ENCODE data around the gene FKBP2. TPM values are rescaled to one million over a fixed set of nuclear protein-coding genes. Genes with fewer than 3 reads are reported as not detected.

Gene FKBP2
- total RNA-seq, 1 donor from 2014 or later: 30.6 TPM

GRCh38 chr11:64263021-64263946, 22.4 kb downstream of the FKBP2 start:
- H3K9me3 Mint-ChIP-seq: no peaks in the 10 kb centered on the region
- H3K27me3 Mint-ChIP-seq: no peaks in the 10 kb centered on the region
- H3K36me3 Mint-ChIP-seq (ENCODE audit: low read depth): peaks cover 28% of the 10 kb centered on the region
- H3K4me3 Mint-ChIP-seq: no peak overlapping the region
- intact Hi-C loops (cut with micrococcal nuclease): no loop called here
- DNase-seq: no peak
- H3K4me1 Mint-ChIP-seq: peaks cover 18% of the 10 kb centered on the region
- H3K27ac Mint-ChIP-seq: no peak overlapping the region

GRCh38 chr11:64263947-64264317, 23.0 kb downstream of the FKBP2 start:
- peaks cover 24% of the 10 kb centered on the region for H3K4me1 Mint-ChIP-seq
- no peak overlapping the region for H3K27ac Mint-ChIP-seq
- H3K9me3 Mint-ChIP-seq: no peaks in the 10 kb centered on the region
- peaks cover 27% of the 10 kb centered on the region for H3K36me3 Mint-ChIP-seq (ENCODE audit: low read depth)
- H3K4me3 Mint-ChIP-seq: no peak overlapping the region
- intact Hi-C loops (cut with micrococcal nuclease): no loop called here
- DNase-seq: no peak
- H3K27me3 Mint-ChIP-seq: no peaks in the 10 kb centered on the region

GRCh38 chr11:64264371-64264852, 23.5 kb downstream of the FKBP2 start:
- peaks cover 26% of the 10 kb centered on the region for H3K36me3 Mint-ChIP-seq (ENCODE audit: low read depth)
- H3K27me3 Mint-ChIP-seq: no peaks in the 10 kb centered on the region
- intact Hi-C loops (cut with micrococcal nuclease): no loop called here
- no peak for DNase-seq
- H3K9me3 Mint-ChIP-seq: no peaks in the 10 kb centered on the region
- H3K4me3 Mint-ChIP-seq: no peak overlapping the region
- no peak overlapping the region for H3K27ac Mint-ChIP-seq
- peaks cover 25% of the 10 kb centered on the region for H3K4me1 Mint-ChIP-seq

GRCh38 chr11:64265176-64266160, 24.6 kb downstream of the FKBP2 start:
- DNase-seq: no peak
- H3K4me1 Mint-ChIP-seq: peaks cover 19% of the 10 kb centered on the region
- no peak overlapping the region for H3K27ac Mint-ChIP-seq
- H3K27me3 Mint-ChIP-seq: no peaks in the 10 kb centered on the region
- H3K9me3 Mint-ChIP-seq: no peaks in the 10 kb centered on the region
- intact Hi-C loops (cut with micrococcal nuclease): no loop called here
- H3K36me3 Mint-ChIP-seq (ENCODE audit: low read depth): peaks cover 22% of the 10 kb centered on the region
- no peak overlapping the region for H3K4me3 Mint-ChIP-seq

GRCh38 chr11:64266339-64266738, 25.4 kb downstream of the FKBP2 start:
- no peak for DNase-seq
- Mint-ChIP-seq H3K27ac (peak overlapping the region; percentile 34), H3K4me3 (no peak overlapping the region), H3K36me3 (ENCODE audit: low read depth) (peaks cover 22% of the 10 kb centered on the region), H3K9me3 (no peaks in the 10 kb centered on the region), H3K4me1 (peaks cover 19% of the 10 kb centered on the region), H3K27me3 (no peaks in the 10 kb centered on the region)
- intact Hi-C loops (cut with micrococcal nuclease): no loop called here

GRCh38 chr11:64267207-64267945, 26.5 kb downstream of the FKBP2 start:
- H3K36me3 Mint-ChIP-seq (ENCODE audit: low read depth): peaks cover 19% of the 10 kb centered on the region
- H3K4me1 Mint-ChIP-seq: peaks cover 26% of the 10 kb centered on the region
- H3K4me3 Mint-ChIP-seq: peak overlapping the region; percentile 35
- no peak for DNase-seq
- peak overlapping the region; percentile 81 for H3K27ac Mint-ChIP-seq
- intact Hi-C loops (cut with micrococcal nuclease): no loop called here
- H3K9me3 Mint-ChIP-seq: no peaks in the 10 kb centered on the region
- H3K27me3 Mint-ChIP-seq: no peaks in the 10 kb centered on the region

- no peak for DNase-seq
- Mint-ChIP-seq H3K36me3 (ENCODE audit: low read depth) (peaks cover 14% of the 10 kb centered on the region), H3K4me3 (peak overlapping the region; percentile 96), H3K9me3 (no peaks in the 10 kb centered on the region), H3K4me1 (peaks cover 26% of the 10 kb centered on the region), H3K27me3 (no peaks in the 10 kb centered on the region), H3K27ac (peak overlapping the region; percentile 99)
- intact Hi-C loops (cut with micrococcal nuclease): loop anchor here (1.0 kb wide), 1 partner anchor 17 kb away; the partner anchor contains the start of gene PLCB3
Observed at GRCh38 chr11:64268025-64268892, 27.4 kb downstream of the FKBP2 start.

- intact Hi-C loops (cut with micrococcal nuclease): loop anchor here (1.0 kb wide), 3 partner anchors 18 to 48 kb away; partner anchors contain the start of genes PLCB3 and TRMT112
- peak overlapping the region; percentile 96 for H3K4me3 Mint-ChIP-seq
- peak; percentile 89 for DNase-seq
- no peaks in the 10 kb centered on the region for H3K9me3 Mint-ChIP-seq
- H3K36me3 Mint-ChIP-seq (ENCODE audit: low read depth): peaks cover 14% of the 10 kb centered on the region
- H3K27me3 Mint-ChIP-seq: no peaks in the 10 kb centered on the region
- peak overlapping the region; percentile 99 for H3K27ac Mint-ChIP-seq
- peaks cover 26% of the 10 kb centered on the region for H3K4me1 Mint-ChIP-seq
Observed at GRCh38 chr11:64268893-64269539, 28.1 kb downstream of the FKBP2 start.

- Mint-ChIP-seq H3K27ac (peak overlapping the region; percentile 99), H3K36me3 (ENCODE audit: low read depth) (peaks cover 14% of the 10 kb centered on the region), H3K4me3 (peak overlapping the region; percentile 96), H3K4me1 (peaks cover 26% of the 10 kb centered on the region), H3K27me3 (no peaks in the 10 kb centered on the region), H3K9me3 (no peaks in the 10 kb centered on the region)
- intact Hi-C loops (cut with micrococcal nuclease): loop anchor here (1.0 to 2.0 kb wide), 5 partner anchors 16 to 71 kb away; partner anchors contain the start of genes CCDC88B, ESRRA, GPR137 and TRMT112
- DNase-seq: peak; percentile 99
Observed at GRCh38 chr11:64269540-64270220, 28.8 kb downstream of the FKBP2 start.

- H3K9me3 Mint-ChIP-seq: no peaks in the 10 kb centered on the region
- H3K27me3 Mint-ChIP-seq: no peaks in the 10 kb centered on the region
- no peak for DNase-seq
- intact Hi-C loops (cut with micrococcal nuclease): no loop called here
- peaks cover 9% of the 10 kb centered on the region for H3K36me3 Mint-ChIP-seq (ENCODE audit: low read depth)
- H3K4me3 Mint-ChIP-seq: no peak overlapping the region
- no peak overlapping the region for H3K27ac Mint-ChIP-seq
- peaks cover 13% of the 10 kb centered on the region for H3K4me1 Mint-ChIP-seq
Observed at GRCh38 chr11:64275031-64275800, 34.3 kb downstream of the FKBP2 start.

GRCh38 chr11:64275841-64276240, 34.9 kb downstream of the FKBP2 start:
- peaks cover 11% of the 10 kb centered on the region for H3K4me1 Mint-ChIP-seq
- H3K4me3 Mint-ChIP-seq: no peak overlapping the region
- intact Hi-C loops (cut with micrococcal nuclease): no loop called here
- H3K9me3 Mint-ChIP-seq: no peaks in the 10 kb centered on the region
- DNase-seq: no peak
- H3K36me3 Mint-ChIP-seq (ENCODE audit: low read depth): peaks cover 7% of the 10 kb centered on the region
- H3K27ac Mint-ChIP-seq: no peak overlapping the region
- no peaks in the 10 kb centered on the region for H3K27me3 Mint-ChIP-seq
